Measurements from ENCODE around the gene NCBP2.
A peak's percentile ranks its signal among the peaks of the same experiment; 100 is the strongest.

Gene NCBP2

DNA sequence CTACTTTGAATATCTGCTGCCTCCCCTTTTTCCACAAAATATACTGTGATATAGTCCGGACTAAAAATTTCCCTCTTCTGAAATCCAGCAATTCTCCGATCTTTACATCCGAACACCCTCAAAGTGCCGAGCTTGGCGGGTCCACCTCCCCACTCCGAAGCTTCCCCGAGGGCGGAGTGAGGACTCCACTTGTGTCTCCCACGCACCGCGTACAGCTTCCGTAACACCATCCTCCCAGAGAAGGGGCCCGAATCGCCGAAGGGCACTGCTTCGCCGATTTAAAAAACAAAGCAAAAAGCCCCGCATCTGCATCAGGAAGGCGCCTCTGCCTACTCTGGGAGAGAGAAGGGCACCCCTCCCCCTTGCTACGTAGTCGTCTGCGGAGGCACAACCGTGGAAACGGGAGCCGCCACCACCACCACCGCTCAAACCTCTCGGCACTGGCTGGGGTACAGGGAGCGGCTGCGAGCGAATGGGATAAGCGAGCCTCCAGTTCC lies 551 bp downstream of the NCBP2 start:
- DNase-seq (ENCODE audit: low spot score), result peak; percentile 33

DNA sequence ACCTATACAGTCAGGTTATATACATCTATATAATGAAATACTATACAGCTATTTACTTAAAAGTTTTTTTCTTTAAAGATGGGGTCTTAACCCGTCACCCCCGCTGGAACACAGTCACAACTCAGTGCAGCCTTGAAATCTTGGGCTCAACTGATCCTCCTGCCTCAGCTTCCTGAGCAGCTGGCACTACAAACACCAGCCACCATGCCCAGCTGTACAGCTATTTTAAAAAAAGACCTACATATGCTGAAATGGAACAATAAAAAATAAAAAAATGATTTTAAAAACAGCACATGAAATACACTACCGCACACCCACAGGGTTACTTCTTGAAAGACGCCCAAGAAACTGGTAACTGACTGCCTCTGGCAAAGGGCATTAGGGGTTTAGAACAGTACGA lies 3.8 kb downstream of the NCBP2 start:
- no peak for DNase-seq (ENCODE audit: low spot score)

DNA sequence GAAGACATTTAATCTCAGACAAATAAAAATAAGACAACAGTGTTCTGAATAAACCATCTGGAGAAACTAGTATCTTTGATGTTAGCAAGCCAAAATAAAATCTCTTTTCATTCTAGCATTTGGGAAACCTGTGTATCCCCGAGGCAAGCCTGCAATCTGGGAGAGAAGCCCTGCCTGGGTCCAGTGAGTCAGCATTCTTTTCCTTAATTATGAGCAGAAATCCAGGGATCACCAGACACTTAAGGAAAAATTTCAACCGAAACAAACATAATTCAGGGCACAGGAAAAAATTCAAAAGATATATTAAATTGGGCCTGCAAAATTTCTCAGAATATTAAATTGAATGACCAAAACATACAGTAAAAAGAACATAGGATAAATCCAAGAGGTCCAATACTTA lies 4.2 kb downstream of the NCBP2 start:
- no peak for DNase-seq (ENCODE audit: low spot score)

DNA sequence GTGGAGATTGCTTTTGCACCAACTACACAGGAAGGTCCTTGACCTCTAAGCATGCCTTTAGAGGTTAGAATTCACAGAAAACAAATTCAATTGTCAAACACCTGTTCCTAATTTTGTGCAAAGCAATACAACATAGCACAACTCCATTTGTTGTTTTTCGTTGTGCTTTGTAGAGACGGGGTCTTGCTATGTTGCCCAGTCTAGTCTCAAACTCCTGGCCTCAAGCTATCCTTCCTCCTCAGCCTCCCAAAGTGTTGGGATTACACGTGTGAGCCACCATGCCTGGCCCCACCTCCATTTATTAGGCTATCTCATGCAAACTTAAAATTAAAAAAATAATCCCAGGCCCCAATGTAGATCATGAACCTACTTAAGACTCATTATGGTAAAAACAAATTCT lies 6.0 kb downstream of the NCBP2 start:
- DNase-seq (ENCODE audit: low spot score), result no peak

DNA sequence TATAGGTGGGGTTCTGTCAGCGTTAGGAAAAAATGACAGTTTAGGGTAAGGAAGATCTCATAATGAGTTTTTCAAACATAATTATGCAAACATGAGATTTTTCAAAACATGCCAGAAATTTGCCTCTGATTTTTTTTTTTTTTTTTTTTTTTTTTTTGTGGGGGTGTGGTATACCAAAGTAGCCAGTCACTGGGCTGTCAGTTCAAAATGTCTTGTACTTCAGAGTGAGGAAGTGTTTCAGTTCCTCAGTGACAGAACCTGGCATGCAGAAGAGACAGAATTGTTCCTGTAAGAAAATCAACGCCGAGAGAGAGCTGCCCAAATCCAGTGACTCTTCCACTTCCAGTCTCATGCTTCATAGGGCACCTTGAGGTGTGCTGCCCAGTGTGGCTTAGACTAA lies 9.7 kb downstream of the NCBP2 start:
- DNase-seq (ENCODE audit: low spot score), result no peak

DNA sequence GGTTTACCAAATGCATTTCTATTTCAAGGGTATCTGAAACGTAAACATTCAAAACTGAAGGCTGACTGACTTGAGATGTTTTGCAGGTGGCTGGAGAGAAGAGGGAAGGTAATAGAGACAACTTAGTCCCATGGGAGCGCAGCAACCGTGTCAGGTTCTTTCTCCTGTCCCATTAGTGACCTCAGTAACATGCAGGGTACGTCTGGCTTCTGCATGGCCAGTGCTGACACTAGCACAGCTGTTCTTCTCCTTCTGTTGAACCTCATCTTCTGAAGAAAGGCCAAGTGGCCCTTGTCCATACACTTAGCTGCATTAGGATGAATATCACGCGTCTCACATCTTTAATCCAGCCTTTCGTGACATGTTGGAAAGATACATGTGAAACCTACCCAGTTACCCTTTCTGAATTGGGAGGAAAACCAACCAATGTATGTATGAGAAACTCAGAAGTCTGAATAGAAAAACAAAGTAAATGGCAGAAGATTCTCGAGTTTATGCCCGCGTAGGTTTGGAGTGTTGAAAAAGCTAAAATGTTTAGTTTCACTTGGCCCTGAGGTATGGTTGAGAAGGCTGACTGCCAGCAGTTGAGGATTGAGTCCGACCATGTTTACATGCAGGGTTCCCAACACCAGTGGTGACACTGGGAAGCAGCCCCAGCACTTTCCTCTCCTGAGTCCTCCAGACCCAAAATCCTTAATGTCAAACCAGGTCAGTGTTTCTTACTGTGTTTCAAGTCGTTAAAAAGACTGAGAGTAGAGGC lies 10.3 kb downstream of the NCBP2 start:
- no peak for DNase-seq (ENCODE audit: low spot score)

DNA sequence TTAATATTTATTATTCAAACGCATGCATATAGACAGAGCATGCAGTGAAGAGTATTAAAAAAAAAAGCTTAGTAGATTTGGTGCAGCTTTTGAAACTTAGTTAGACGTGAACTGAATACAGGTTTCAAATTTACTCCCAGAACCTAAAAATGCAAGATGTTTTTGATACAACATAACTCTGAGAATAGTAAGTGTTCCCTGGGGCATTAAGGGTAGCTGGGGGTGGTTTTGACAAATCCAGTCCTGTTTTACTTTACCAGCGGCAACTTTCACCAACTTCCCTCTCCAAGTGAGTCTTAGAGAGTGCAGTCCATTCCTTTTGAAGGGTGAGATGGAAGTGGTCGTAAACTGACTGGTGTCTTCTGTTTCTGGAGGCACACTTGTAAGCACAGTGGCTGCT lies 11.2 kb downstream of the NCBP2 start:
- no peak for DNase-seq (ENCODE audit: low spot score)

DNA sequence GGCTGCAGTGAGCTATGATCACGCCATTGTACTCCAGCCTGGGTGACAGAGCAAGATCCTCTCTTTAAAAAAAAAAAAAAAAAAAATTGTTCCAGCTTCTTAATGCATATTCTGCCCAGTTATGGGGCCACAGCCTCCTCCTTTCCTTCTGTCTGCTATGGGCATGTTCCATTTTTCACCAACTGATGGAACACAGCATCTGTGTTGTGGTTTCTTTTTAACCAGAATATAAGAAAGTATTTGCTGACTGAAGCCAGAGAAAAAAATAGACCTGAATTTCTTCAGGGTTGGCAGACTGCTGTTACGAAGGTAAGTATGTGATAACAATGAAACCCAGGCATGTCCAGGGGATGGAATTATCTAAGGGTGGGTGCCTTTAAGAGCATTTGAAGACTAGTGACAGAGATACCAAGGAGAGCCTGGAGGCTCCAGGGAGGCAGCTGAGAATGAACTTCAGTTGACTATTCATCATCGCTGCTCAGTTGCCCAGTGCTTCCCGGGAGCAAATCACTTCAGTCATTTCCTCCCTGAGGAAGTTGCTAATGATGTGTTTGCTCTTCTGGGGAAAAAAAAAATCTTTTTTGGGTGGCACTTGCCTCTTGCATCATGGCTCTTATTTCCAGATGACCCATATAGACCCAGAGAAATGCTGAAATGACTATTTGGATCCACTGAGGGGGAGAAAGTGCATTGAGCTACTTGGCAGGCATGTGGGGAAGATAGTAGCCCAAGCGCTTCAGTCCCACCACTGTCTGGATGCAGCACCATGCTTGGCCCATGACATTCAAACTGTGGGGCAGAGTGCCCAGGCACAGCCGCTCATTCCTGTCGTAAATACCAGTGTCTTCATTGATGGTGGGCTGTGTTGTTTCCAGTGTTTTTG lies 14.5 kb downstream of the NCBP2 start:
- no peak for DNase-seq (ENCODE audit: low spot score)

DNA sequence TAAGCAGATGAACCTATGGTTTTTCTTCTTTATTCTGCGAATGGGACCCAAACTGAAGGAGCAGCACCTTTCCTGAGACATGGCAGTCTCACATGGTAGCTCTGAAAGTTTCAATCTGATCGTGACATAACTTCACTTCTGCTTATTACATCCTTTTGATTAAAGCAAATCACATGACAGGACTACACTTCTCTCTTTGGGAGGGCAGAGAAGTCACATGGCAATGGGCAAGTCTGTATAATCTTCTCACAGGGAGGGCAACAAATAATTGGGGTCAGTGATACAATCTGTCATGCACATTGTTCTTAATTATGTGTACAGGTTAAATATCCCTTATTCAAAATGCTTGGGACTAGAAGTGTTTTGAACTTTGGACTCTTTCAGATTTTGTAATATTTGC lies 21.6 kb downstream of the NCBP2 start:
- DNase-seq (ENCODE audit: low spot score), result no peak

DNA sequence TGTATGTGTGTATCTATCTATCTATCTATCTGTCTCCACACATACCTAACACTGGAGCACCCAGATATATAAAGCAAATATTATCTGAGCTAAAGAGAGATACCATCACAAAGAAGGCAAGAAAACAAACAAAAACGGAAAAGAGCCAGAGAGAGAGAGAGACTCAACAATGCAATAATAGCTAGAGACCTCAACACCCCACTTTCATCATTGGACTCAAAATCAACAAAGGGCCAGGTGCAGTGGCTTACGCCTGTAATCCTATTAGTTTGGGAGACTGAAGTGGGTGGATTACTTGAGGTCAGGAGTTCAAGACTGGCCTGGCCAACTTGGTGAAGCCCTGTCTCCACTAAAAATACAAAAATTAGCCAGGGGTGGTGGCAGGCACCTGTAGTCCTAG lies 23.4 kb downstream of the NCBP2 start:
- DNase-seq (ENCODE audit: low spot score), result no peak

DNA sequence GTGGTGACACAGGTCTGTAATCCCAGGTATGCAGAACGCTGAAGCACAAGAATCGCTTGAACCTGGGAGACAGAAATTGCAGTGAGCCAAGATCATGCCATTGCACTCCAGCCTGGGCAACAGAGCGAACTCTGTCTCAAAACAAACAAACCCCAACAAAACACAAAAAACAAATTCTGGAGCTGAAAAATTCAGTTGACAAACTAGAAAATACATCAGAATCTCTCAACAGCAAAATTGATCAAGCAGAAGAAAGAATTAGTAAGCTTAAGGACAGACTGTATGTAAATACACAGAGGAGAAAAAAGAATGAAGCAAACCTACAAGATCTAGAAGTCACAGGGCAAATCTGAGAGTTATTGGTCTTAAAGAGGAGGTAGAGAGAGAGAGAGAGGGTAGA lies 25.3 kb downstream of the NCBP2 start:
- DNase-seq (ENCODE audit: low spot score), result no peak

DNA sequence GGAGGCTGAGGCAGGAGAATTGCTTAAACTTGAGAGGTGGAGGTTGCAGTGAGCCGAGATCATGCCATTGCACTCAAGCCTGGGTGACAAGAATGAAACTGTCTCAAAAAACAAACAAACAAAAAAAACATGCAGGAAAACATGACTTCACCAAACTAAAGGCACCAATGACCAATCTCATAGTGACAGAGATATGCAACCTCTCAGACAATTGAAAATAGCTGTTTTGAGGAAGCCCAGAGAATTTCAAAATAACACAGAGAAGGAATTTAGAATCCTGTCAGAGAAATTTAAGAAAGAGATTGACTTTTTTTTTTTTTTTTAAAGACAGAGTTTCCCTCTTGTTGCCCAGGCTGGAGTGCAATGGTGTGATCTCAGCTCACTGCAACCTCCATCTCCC lies 26.1 kb downstream of the NCBP2 start:
- DNase-seq (ENCODE audit: low spot score), result no peak

DNA sequence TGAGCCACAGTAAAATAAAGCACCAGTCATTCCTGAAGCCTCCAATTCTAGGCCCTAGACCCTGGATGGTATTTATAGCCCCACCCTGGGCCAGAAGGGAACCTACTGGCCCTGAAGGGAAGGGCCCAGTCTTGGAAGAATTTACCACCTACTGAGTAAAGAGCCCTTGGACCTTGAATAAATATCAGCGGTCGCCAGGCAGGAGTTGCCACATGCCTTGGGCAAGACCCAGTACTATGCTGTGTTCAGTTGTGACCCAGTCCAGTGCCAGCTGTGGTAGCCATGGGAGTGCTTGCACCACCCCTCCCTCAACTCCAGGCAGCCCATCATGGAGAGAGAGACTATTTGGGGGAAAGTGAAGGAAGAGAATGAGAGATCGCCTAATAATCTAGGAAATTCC lies 27.0 kb downstream of the NCBP2 start:
- DNase-seq (ENCODE audit: low spot score), result no peak

DNA sequence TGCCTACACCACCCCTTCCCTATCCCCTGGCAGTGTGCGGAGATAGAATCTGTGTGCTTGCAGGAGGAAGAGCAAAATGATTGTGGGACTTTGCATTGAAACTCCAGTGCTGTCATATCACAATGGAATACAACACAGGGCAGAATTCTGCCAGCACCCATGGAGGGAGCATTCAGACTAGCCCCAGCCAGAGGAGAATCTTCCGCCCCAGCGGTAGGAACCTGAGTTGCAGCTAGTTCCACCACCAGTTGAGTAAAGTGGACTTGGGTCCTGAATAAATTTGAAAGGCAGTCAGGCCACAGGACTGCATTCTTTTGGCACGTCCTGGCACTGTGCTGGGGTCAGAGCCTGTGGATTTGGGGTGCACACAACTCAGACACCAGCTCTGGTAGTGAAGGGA lies 27.5 kb downstream of the NCBP2 start:
- no peak for DNase-seq (ENCODE audit: low spot score)

DNA sequence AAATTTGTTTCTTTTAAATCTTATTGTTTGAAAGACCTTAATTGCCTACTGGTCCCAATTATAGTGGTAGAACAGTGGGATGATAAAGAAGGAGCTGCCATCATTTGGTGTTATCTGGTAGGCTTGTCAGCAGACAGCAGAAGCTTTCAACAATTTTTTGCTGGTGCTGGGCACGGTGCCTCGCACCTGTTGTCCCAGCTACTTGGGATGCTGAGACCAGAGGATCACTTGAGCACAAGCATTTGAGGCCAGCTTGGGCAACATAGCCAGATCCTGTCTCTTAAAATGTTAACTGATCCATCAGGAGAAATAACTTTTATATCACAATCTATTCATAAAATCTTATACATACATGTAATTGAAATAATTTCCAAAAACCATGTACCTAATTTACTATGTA lies 38.6 kb downstream of the NCBP2 start:
- no peak for DNase-seq (ENCODE audit: low spot score)

DNA sequence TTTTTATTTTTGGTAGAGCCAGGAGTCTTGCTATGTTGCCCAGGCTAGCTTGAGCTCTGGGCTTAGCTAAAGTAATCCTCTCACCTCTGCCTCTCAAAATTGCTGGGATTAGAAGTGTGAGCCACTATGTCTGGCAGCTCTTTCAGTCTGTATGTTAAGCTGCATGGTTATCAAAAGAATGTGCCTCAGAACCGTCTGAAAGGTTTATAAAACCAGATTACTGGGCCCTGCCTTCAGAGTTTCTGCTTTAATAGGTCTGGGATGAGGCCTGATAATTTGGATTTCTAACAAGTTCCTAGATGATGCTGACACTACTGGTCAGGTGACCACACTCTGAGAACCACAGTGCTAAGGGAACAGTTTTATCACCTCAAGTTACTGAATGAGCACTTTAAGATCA lies 40.0 kb downstream of the NCBP2 start:
- DNase-seq (ENCODE audit: low spot score), result no peak

DNA sequence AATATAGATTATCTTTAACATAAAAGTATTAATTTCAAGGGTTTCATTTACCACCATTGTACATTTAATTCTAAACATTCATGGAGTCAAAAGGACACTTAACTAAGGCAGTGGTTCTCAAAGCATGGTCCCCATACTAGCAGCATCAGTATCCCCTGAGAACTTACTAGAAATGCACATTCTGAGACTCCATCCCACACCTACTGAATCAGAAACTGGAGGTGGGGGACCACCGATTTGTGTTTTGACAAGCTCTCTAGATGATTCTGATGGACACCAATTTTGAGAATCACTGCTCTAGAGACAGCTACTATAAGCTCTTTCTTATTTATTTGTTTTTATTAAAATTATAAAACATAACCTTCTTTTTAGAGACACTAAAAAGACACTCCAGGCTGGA lies 40.6 kb downstream of the NCBP2 start:
- DNase-seq (ENCODE audit: low spot score), result no peak

DNA sequence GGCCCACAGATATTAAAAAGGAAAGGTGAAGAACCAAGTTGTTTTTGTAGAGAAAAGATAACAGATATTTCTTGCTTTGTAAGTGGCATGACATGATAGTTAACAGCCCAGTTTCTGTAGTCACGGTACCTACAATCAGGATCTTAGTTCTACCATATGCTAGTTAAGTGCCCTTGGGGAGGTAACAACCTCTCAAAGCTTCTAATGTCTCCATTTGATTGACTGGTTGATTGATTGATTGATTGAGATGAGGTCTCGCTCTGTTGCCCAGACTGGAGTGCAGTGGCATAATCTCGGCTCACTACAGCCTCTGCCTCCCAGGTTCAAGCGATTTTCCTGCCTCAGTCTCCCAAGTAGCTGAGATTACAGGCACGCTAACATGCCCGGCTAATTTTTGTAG lies 46.1 kb downstream of the NCBP2 start:
- no peak for DNase-seq (ENCODE audit: low spot score)

DNA sequence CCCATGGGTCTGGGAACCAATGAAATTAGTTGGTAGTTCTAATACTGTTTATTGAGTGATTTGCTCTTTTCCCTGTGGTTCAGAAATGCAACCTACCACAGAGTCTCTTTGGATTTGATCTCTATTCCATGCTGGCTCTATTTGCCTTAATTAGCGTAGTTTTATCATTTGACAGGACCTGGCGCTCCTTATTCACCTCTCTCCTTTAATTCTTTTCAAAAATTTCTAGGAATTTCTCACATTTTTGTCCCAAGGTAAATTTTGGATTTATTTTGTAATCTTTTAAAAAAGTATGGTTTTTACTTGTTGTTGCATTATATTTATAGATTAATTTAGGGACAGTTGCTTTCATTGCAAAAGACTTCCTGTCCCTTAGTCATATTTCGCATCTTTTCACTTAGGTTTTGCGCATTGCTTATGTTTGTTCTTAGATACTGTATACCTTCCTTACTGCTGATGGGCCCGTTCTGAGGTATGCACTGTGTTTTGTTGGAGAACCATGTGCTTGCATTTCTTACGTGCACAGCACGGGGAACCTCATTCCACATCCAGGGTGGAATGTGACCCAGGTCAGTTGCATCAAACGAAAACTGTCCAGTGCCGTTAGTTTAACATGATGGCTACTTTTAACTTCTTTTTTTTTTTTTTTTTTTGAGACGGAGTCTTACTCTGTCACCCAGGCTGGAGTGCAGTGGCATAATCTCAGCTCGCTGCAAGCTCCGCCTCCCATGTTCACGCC lies 47.6 kb downstream of the NCBP2 start:
- no peak for DNase-seq (ENCODE audit: low spot score)

DNA sequence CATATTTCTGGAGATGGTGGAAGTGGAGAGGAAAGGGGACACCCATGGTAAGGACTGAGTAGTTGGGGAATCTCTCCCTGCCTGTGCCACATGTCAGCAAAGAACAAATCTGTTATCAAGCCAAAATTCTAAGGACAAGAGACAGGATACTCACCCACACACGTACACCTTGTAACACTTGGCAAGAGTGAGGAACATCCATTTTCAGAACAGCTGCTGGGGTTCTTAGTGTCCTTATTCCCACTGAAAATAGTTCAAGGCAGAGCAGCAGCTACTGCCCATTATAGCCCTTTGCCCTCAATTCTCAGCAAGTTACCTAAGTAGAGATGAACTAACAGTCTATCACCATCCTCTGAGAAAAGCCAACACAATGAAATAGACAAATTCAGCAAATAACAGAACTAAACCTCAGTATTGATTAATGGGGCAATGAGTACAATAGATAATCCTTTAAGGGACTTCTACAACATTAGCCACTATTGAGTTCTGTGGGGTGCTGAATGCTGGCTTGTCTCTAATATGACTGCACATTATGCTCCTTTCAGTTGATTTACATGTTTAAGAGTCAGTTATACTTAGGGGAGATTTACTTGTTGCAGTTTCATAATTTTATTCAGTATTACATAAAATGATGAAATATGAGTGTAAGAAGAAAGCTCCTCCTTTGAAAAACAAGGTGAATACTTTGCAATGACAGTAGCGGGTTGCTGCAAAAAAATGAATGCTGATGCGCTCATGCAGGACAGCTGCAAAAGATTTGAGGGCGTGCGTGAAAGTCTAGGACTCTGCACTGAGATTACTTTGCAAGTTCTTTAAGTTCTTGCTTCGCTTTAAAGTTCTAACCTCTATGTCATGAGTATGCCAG lies 52.3 kb downstream of the NCBP2 start:
- no peak for DNase-seq (ENCODE audit: low spot score)

DNA sequence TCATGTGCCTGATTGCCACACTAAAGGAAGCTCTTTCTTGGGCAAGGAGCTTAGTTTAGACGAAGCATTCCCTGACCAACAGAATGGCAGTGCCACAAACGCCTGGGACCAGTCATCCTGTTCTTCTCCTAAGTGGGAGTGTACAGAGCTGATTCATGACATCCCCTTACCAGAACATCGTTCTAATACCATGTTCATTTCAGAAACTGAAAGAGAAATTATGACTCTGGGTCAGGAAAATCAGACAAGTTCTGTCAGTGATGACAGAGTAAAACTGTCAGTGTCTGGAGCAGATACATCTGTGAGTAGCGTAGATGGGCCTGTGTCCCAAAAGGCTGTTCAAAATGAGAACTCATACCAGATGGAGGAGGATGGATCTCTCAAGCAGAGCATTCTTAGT lies 56.2 kb downstream of the NCBP2 start:
- no peak for DNase-seq (ENCODE audit: low spot score)
